Suprapubic skin (tissue), 4 donors: Measurements from ENCODE around the gene YTHDF1. TPM values are rescaled to one million over a fixed set of nuclear protein-coding genes. Genes with fewer than 3 reads are reported as not detected.

Source experiments
- DNase-seq, 2 donors: peaks; one replicate each; pipeline ENCODE4 v3.0.0-alpha.2; 2019; ENCODE audit warnings: low spot score in 2 of 2
- H3K27ac ChIP-seq: fragments of 200-600 bp; sonication (generic); one replicate; pipeline ENCODE4 v1.5.1; 2019
- H3K27me3 ChIP-seq: fragments of 200-600 bp; sonication (generic); one replicate; pipeline ENCODE4 v1.5.1; 2019
- H3K36me3 ChIP-seq: fragments of 200-600 bp; sonication (generic); one replicate; pipeline ENCODE4 v1.5.1; 2019
- H3K4me1 ChIP-seq: fragments of 200-600 bp; sonication (generic); one replicate; pipeline ENCODE4 v1.5.1; 2019
- H3K4me3 ChIP-seq: fragments of 200-600 bp; sonication (generic); one replicate; pipeline ENCODE4 v1.5.1; 2019; ENCODE audit warnings: mild to moderate bottlenecking
- H3K9me3 ChIP-seq: fragments of 200-600 bp; sonication (generic); one replicate; pipeline ENCODE4 v1.5.1; 2019
- CTCF ChIP-seq, 2 donors: fragments of 200-600 bp in 1 of 2; fragments of 450-650 bp in 1 of 2; sonication (generic) in 1 of 2; IDR thresholded peaks; one replicate each; pipeline ENCODE4 v1.5.1; 2016 to 2019; ENCODE audit warnings: antibody characterized with exemption in 2 of 2, mild to moderate bottlenecking in 1 of 2, moderate library complexity in 1 of 2
- EP300 ChIP-seq: sonication (generic); formaldehyde crosslinking; IDR thresholded peaks from one replicate; pipeline ENCODE4 v1.6.1; 2017; ENCODE audit warnings: antibody characterized with exemption
- POLR2A ChIP-seq, 2 donors: fragments of 450-650 bp; IDR thresholded peaks; one replicate each; pipeline ENCODE4 v1.6.1; 2017; ENCODE audit warnings: antibody characterized with exemption in 2 of 2, mild to moderate bottlenecking in 2 of 2, moderate library complexity in 2 of 2
- POLR2AphosphoS5 ChIP-seq, 3 donors: sonication (generic); formaldehyde crosslinking; IDR thresholded peaks; one replicate each; pipeline ENCODE4 v1.6.1; 2017; ENCODE audit warnings: antibody characterized with exemption in 3 of 3
- WGBS: methylation state at CpG from one replicate; pipeline ENCODE4 v1.1.5; 2018; 5-methylcytosine and 5-hydroxymethylcytosine counted together
- total RNA-seq, 4 donors: library from RNA; depleted of rRNA; stranded (reverse); fragments of >200 nt; gene quantifications; one replicate each; pipeline ENCODE4 v1.1.0, GENCODE V29; 2016

The YTHDF1 gene
- total RNA-seq, 4 donors from 2014 or later, result 32.7 to 40.6 (median 34.0) TPM

- 52% methylated on average over 4 of the region's 25 CpGs for WGBS
- Histone ChIP-seq H3K9me3 (no peaks in the 10 kb centered on the region), H3K4me3 (no peak overlapping the region), H3K27ac (no peak overlapping the region), H3K27me3 (peaks cover 78% of the 10 kb centered on the region), H3K36me3 (no peaks in the 10 kb centered on the region), H3K4me1 (peaks cover 10% of the 10 kb centered on the region)
- no peak for DNase-seq
- TF ChIP-seq EP300 (no peak), POLR2A (IDR thresholded peaks at IDR 0.05) (no peak), CTCF (IDR thresholded peaks at IDR 0.05) (no peak), POLR2AphosphoS5 (IDR thresholded peaks at IDR 0.05) (no peak)
Measured at GRCh38 chr20:63248835-63249591, 33.1 kb upstream of the YTHDF1 start.

- no peak for DNase-seq
- H3K36me3 ChIP-seq, result no peaks in the 10 kb centered on the region
- H3K4me1 ChIP-seq, result no peaks in the 10 kb centered on the region
- no peak overlapping the region for H3K27ac ChIP-seq
- WGBS, result 76% methylated on average over 5 of the region's 24 CpGs
- no peaks in the 10 kb centered on the region for H3K9me3 ChIP-seq
- H3K27me3 ChIP-seq, result peaks cover 68% of the 10 kb centered on the region
- TF ChIP-seq EP300, result no peak
- TF ChIP-seq CTCF (IDR thresholded peaks at IDR 0.05), result no peak
- no peak for TF ChIP-seq POLR2AphosphoS5 (IDR thresholded peaks at IDR 0.05)
- TF ChIP-seq POLR2A (IDR thresholded peaks at IDR 0.05), result no peak
- no peak overlapping the region for H3K4me3 ChIP-seq
Measured at GRCh38 chr20:63247671-63248228, 31.8 kb upstream of the YTHDF1 start.

- no peak overlapping the region for H3K27ac ChIP-seq
- no peak for DNase-seq
- no peak overlapping the region for H3K4me3 ChIP-seq
- no peaks in the 10 kb centered on the region for H3K9me3 ChIP-seq
- no peak for TF ChIP-seq EP300
- no peaks in the 10 kb centered on the region for H3K4me1 ChIP-seq
- WGBS, result 88% methylated on average over 13 of the region's 50 CpGs
- H3K27me3 ChIP-seq, result peaks cover 60% of the 10 kb centered on the region
- H3K36me3 ChIP-seq, result no peaks in the 10 kb centered on the region
Measured at GRCh38 chr20:63246490-63247288, 30.8 kb upstream of the YTHDF1 start.

- H3K36me3 ChIP-seq, result no peaks in the 10 kb centered on the region
- H3K4me1 ChIP-seq, result no peaks in the 10 kb centered on the region
- DNase-seq, result no peak
- WGBS, result 83% methylated on average over 8 of the region's 10 CpGs
- TF ChIP-seq CTCF (IDR thresholded peaks at IDR 0.05), result no peak
- no peak for TF ChIP-seq EP300
- TF ChIP-seq POLR2A (IDR thresholded peaks at IDR 0.05), result no peak
- no peak for TF ChIP-seq POLR2AphosphoS5 (IDR thresholded peaks at IDR 0.05)
- H3K4me3 ChIP-seq, result no peak overlapping the region
- peaks cover 44% of the 10 kb centered on the region for H3K27me3 ChIP-seq
- no peaks in the 10 kb centered on the region for H3K9me3 ChIP-seq
- H3K27ac ChIP-seq, result no peak overlapping the region
Measured at GRCh38 chr20:63244468-63244867, 28.5 kb upstream of the YTHDF1 start.

- Histone ChIP-seq H3K27me3 (peaks cover 37% of the 10 kb centered on the region), H3K27ac (no peak overlapping the region), H3K9me3 (no peaks in the 10 kb centered on the region), H3K4me3 (no peak overlapping the region), H3K4me1 (peaks cover 2% of the 10 kb centered on the region), H3K36me3 (no peaks in the 10 kb centered on the region)
- WGBS, result 90% methylated on average over 11 of the region's 25 CpGs
- no peak for DNase-seq
- TF ChIP-seq EP300 (no peak), POLR2AphosphoS5 (IDR thresholded peaks at IDR 0.05) (no peak), CTCF (IDR thresholded peaks at IDR 0.05) (no peak), POLR2A (IDR thresholded peaks at IDR 0.05) (no peak)
Measured at GRCh38 chr20:63243604-63244247, 27.8 kb upstream of the YTHDF1 start.
